IMR-90 (cell line): ENCODE measurements around the gene RPUSD4. TPM values are rescaled to one million over a fixed set of nuclear protein-coding genes. Genes with fewer than 3 reads are reported as not detected.

Experiments used
- ATAC-seq: fragments of 200-7000 bp; cut with Tn5 transposase; 2 replicates; pipeline ENCODE4 v1.9.1; 2020; ENCODE audit warnings: low read depth, mild to moderate bottlenecking, moderate library complexity
- BruUV-seq: library from RNA; stranded (reverse); fragments of 400-500 nt; replicated peaks from 2 replicates; lab custom pipeline; 2021; lab: Mats Ljungman, UMichigan
- CTCF ChIA-PET: fragments of 300-600 bp; formaldehyde crosslinking; extraction: SDS; loops from one replicate; lab custom pipeline; 2021; ENCODE audit warnings: antibody characterized with exemption; lab: Yijun Ruan, JAX
- POLR2A ChIA-PET: fragments of 300-600 bp; sonication (Branson Sonifier 250); formaldehyde crosslinking; loops from one replicate; lab custom pipeline; 2022; ENCODE audit warnings: antibody characterized with exemption; ENCODE audit not compliant: unreplicated experiment; lab: Charles Lee
- DNase-seq: peaks from one replicate; pipeline ENCODE4 v3.0.0; 2013
- H2AFZ ChIP-seq: replicated peaks from 2 replicates; pipeline ENCODE3; 2013; ENCODE audit warnings: low read length, mild to moderate bottlenecking; ENCODE audit not compliant: poor library complexity
- H2AK5ac ChIP-seq: 2 replicates; pipeline ENCODE4 v1.6.1; 2013; ENCODE audit warnings: low read depth, low read length, inconsistent platforms
- H2AK9ac ChIP-seq: replicated peaks from 2 replicates; pipeline ENCODE3; 2013; ENCODE audit warnings: mild to moderate bottlenecking, low read depth, low read length, moderate library complexity; ENCODE audit not compliant: poor library complexity
- H2BK120ac ChIP-seq: 2 replicates; pipeline ENCODE4 v1.6.1; 2013; ENCODE audit warnings: low read depth, low read length, inconsistent platforms
- H2BK15ac ChIP-seq: 3 replicates; pipeline ENCODE4 v1.6.1; 2013; ENCODE audit warnings: low read depth, low read length, inconsistent platforms
- H2BK20ac ChIP-seq: 2 replicates; pipeline ENCODE4 v1.6.1; 2013; ENCODE audit warnings: low read depth, mild to moderate bottlenecking, inconsistent platforms, low read length, moderate library complexity
- H2BK5ac ChIP-seq: 2 replicates; pipeline ENCODE4 v1.6.1; 2013; ENCODE audit warnings: mild to moderate bottlenecking, low read depth, low read length, inconsistent platforms; ENCODE audit not compliant: poor library complexity, severe bottlenecking
- H3K14ac ChIP-seq: replicated peaks from 2 replicates; pipeline ENCODE4 v1.6.1; 2013; ENCODE audit warnings: low read depth, low read length, inconsistent platforms
- H3K18ac ChIP-seq: 2 replicates; pipeline ENCODE4 v1.6.1; 2013; ENCODE audit warnings: low read depth, low read length, control low read depth
- H3K23ac ChIP-seq: 2 replicates; pipeline ENCODE4 v1.6.1; 2013; ENCODE audit warnings: low read depth, low read length, inconsistent platforms
- H3K27ac ChIP-seq: 2 replicates; pipeline ENCODE4 v1.5.1; 2013; ENCODE audit warnings: mild to moderate bottlenecking, control low read depth, low read length; ENCODE audit not compliant: insufficient read depth
- H3K27me3 ChIP-seq: 2 replicates; pipeline ENCODE4 v1.6.1; 2013; ENCODE audit warnings: low read length; ENCODE audit not compliant: control insufficient read depth, insufficient read depth
- H3K36me3 ChIP-seq: 2 replicates; pipeline ENCODE4 v1.6.1; 2013; ENCODE audit warnings: low read length, mixed read lengths; ENCODE audit not compliant: control insufficient read depth, insufficient read depth
- H3K4ac ChIP-seq: 2 replicates; pipeline ENCODE4 v1.6.1; 2013; ENCODE audit warnings: low read depth, low read length, inconsistent platforms
- H3K4me1 ChIP-seq: 2 replicates; pipeline ENCODE4 v1.6.1; 2013; ENCODE audit warnings: low read length, mixed read lengths; ENCODE audit not compliant: control insufficient read depth, insufficient read depth
- H3K4me2 ChIP-seq: 2 replicates; pipeline ENCODE4 v1.6.1; 2013; ENCODE audit warnings: low read depth, mild to moderate bottlenecking, control low read depth, low read length, moderate library complexity
- H3K4me3 ChIP-seq: 2 replicates; pipeline ENCODE4 v1.5.1; 2013; ENCODE audit warnings: low read depth, mild to moderate bottlenecking, control low read depth, low read length, moderate library complexity; ENCODE audit not compliant: insufficient read depth
- H3K56ac ChIP-seq: 2 replicates; pipeline ENCODE4 v1.6.1; 2013; ENCODE audit warnings: low read length, inconsistent platforms; ENCODE audit not compliant: insufficient read depth; ENCODE audit errors: extremely low read depth
- H3K79me1 ChIP-seq, 2 experiments: 2 replicates each; pipeline ENCODE4 v1.6.1; 2013; ENCODE audit warnings: low read length in 2 of 2, inconsistent platforms in 1 of 2, low read depth in 1 of 2
- H3K9ac ChIP-seq: 2 replicates; pipeline ENCODE4 v1.6.1; 2013; ENCODE audit warnings: low read depth, low read length, control low read depth
- H3K9me1 ChIP-seq: 2 replicates; pipeline ENCODE4 v1.6.1; 2013; ENCODE audit warnings: low read length, inconsistent platforms; ENCODE audit not compliant: insufficient read depth
- H3K9me3 ChIP-seq: 2 replicates; pipeline ENCODE4 v1.6.1; 2013; ENCODE audit warnings: low read length; ENCODE audit not compliant: control insufficient read depth, insufficient read depth
- H4K20me1 ChIP-seq: 2 replicates; pipeline ENCODE4 v1.6.1; 2013; ENCODE audit warnings: low read length, inconsistent platforms; ENCODE audit not compliant: insufficient read depth
- H4K5ac ChIP-seq: 2 replicates; pipeline ENCODE4 v1.6.1; 2013; ENCODE audit warnings: mild to moderate bottlenecking, low read depth, low read length, control low read depth
- H4K8ac ChIP-seq, 2 experiments: 2 replicates each; pipeline ENCODE4 v1.6.1; 2013; ENCODE audit warnings: low read depth in 2 of 2, low read length in 2 of 2, control low read depth in 1 of 2, inconsistent platforms in 1 of 2
- H4K91ac ChIP-seq: 2 replicates; pipeline ENCODE4 v1.6.1; 2013; ENCODE audit warnings: low read depth, low read length, inconsistent platforms; ENCODE audit not compliant: insufficient read depth
- BHLHE40 ChIP-seq: fragments of 150-350 bp; IDR thresholded peaks from 2 replicates; pipeline ENCODE4 v1.6.1; 2016; ENCODE audit warnings: mild to moderate bottlenecking, low read depth, low read length
- CEBPB ChIP-seq: IDR thresholded peaks from 2 replicates; pipeline ENCODE4 v1.6.1; 2012; ENCODE audit warnings: low read depth, low read length, improper control_type of control experiment
- CHD1 ChIP-seq: IDR thresholded peaks from 2 replicates; pipeline ENCODE4 v1.6.1; 2012; ENCODE audit warnings: low read depth, low read length, improper control_type of control experiment
- FOS ChIP-seq: fragments of 150-350 bp; IDR thresholded peaks from 2 replicates; pipeline ENCODE4 v1.6.1; 2016; ENCODE audit warnings: low read depth, low read length
- MAFK ChIP-seq: IDR thresholded peaks from 2 replicates; pipeline ENCODE4 v1.6.1; 2012; ENCODE audit warnings: low read depth, low read length, improper control_type of control experiment
- MAZ ChIP-seq: IDR thresholded peaks from 2 replicates; pipeline ENCODE4 v1.6.1; 2012; ENCODE audit warnings: low read depth, mild to moderate bottlenecking, low read length, improper control_type of control experiment, moderate library complexity, borderline replicate concordance
- MXI1 ChIP-seq: IDR thresholded peaks from 2 replicates; pipeline ENCODE4 v1.6.1; 2012; ENCODE audit warnings: low read depth, mild to moderate bottlenecking, low read length, moderate library complexity, borderline replicate concordance
- NFE2L2 ChIP-seq: fragments of 150-350 bp; IDR thresholded peaks from 2 replicates; pipeline ENCODE4 v1.6.1; 2016; ENCODE audit warnings: low read depth, mild to moderate bottlenecking, low read length
- POLR2A ChIP-seq: IDR thresholded peaks from 2 replicates; pipeline ENCODE4 v1.6.1; 2012; ENCODE audit warnings: mild to moderate bottlenecking, low read depth, low read length
- RAD21 ChIP-seq: IDR thresholded peaks from 2 replicates; pipeline ENCODE4 v1.6.1; 2012; ENCODE audit warnings: low read length, improper control_type of control experiment
- RCOR1 ChIP-seq: IDR thresholded peaks from 2 replicates; pipeline ENCODE4 v1.6.1; 2012; ENCODE audit warnings: mild to moderate bottlenecking, low read length, improper control_type of control experiment; ENCODE audit not compliant: insufficient replicate concordance
- RFX5 ChIP-seq: IDR thresholded peaks from 2 replicates; pipeline ENCODE4 v1.8.0; 2012; ENCODE audit warnings: low read depth, mild to moderate bottlenecking, low read length, moderate library complexity
- SMC3 ChIP-seq: fragments of 150-350 bp; IDR thresholded peaks from 2 replicates; pipeline ENCODE4 v1.6.1; 2016; ENCODE audit warnings: low read depth, mild to moderate bottlenecking, antibody characterized with exemption, low read length, moderate library complexity
- WGBS, 2 experiments: methylation state at CpG; one replicate each; pipeline versions ENCODE4 v1.1.5 to v1.1.7; 2013; ENCODE audit warnings: missing lambda C conversion rate in 2 of 2; ENCODE audit not compliant: insufficient read length in 1 of 2; ENCODE audit errors: extremely low coverage in 2 of 2; 5-methylcytosine and 5-hydroxymethylcytosine counted together
- dilution Hi-C: fragments of 300-500 bp; cut with HindIII; formaldehyde crosslinking; loops from one replicate; pipeline ENCODE4 v1.14.3; 2018; ENCODE audit warnings: low sequenced_read_pairs; ENCODE audit not compliant: unreplicated experiment
- in situ Hi-C: fragments of 300-500 bp; cut with MboI; formaldehyde crosslinking; loops from 3 replicates; pipeline ENCODE4 v1.14.3; 2019; ENCODE audit warnings: low sequenced_read_pairs, inconsistent platforms, mixed read lengths
- intact Hi-C: fragments of 100-400 bp; cut with micrococcal nuclease; formaldehyde crosslinking; loops from 2 replicates; pipeline ENCODE4 v1.10.0; 2022
- polyA plus RNA-seq, 3 experiments: library from polyadenylated mRNA; depleted of rRNA; stranded (reverse); fragments of >200 nt; gene quantifications; 2 replicates each; pipeline ENCODE4 v1.2.3, GENCODE V29; 2012; ENCODE audit warnings: low replicate concordance in 1 of 3
- total RNA-seq: library from RNA; depleted of rRNA; stranded (reverse); fragments of >200 nt; gene quantifications from 2 replicates; pipeline ENCODE4 v1.2.3, GENCODE V29; 2012
- TF ChIP-seq, protein P1 (sequence below): fragments of 150-350 bp; IDR thresholded peaks from 2 replicates; pipeline ENCODE4 v1.6.1; 2017; ENCODE audit warnings: mild to moderate bottlenecking, antibody characterized with exemption, low read length, low read depth
- TF ChIP-seq, protein P2 (sequence below): conservative IDR thresholded peaks from 2 replicates; pipeline ENCODE4 v1.5.1; 2012; ENCODE audit warnings: mild to moderate bottlenecking, low read depth, low read length, improper control_type of control experiment
- TF ChIP-seq, protein P3 (sequence below): fragments of 150-350 bp; IDR thresholded peaks from 2 replicates; pipeline ENCODE4 v1.6.1; 2016; ENCODE audit warnings: low read depth, mild to moderate bottlenecking, low read length, moderate library complexity, borderline replicate concordance

RPUSD4 gene
- total and polyA plus RNA-seq, 2 of the 4 experiments (the other 2 are of a cell fraction), result 22.1 to 30.6 TPM

DNA sequence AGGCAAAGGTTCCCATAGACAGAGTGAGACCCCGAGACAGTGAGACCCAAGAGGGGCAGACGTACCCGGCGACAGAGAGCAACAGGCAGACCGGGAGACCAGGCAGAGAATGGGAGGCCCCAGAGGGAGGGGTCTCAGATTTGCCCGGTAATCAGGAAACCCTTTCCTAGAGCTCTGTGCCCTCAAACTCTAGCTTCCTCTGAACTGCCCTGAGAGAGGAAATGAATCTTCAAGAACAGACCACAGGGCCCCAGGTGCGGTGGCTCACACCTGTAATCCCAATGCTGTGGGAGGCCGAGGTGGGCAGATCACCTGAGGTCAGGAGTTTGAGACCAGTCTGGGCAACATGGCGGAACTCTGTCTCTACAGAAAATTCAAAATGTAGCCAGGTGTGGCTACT, 47.7 kb downstream of the RPUSD4 start:
- POLR2A ChIA-PET, result no interaction called here
- no peak overlapping the region for H3K9ac ChIP-seq

More for the DNA sequence above, 47.7 kb downstream of the RPUSD4 start:
- WGBS, 2 experiments, result 92% methylated on average over 2 of the region's 9 CpGs; no CpG with 5 or more reads in 1 of the 2 experiments
- Histone ChIP-seq H3K4me3 (no peak overlapping the region), H2BK15ac (no peak overlapping the region), H2AFZ (peak overlapping the region; percentile 8), H3K9me1 (peaks cover 2% of the 10 kb centered on the region; the same call in 1 of the 2 replicates), H3K4me2 (no peak overlapping the region), H4K20me1 (no peaks in the 10 kb centered on the region), H4K8ac (no peak overlapping the region), H4K5ac (no peak overlapping the region; the same call in 1 of the 2 replicates), H3K27ac (no peak overlapping the region), H3K4me1 (peaks cover 10% of the 10 kb centered on the region), H2BK20ac (no peak overlapping the region), H3K4ac (no peak overlapping the region), H2BK5ac (no peak overlapping the region), H2AK9ac (no peak overlapping the region), H3K14ac (no peak overlapping the region), H3K79me1 (no peaks in the 10 kb centered on the region), H3K9me3 (no peaks in the 10 kb centered on the region), H3K23ac (no peak overlapping the region), H3K56ac (no peak overlapping the region), H2AK5ac (no peak overlapping the region), H2BK120ac (peak overlapping the region; percentile 10; the same call in 1 of the 2 replicates), H3K27me3 (peaks cover 27% of the 10 kb centered on the region), H4K91ac (no peak overlapping the region; the same call in 1 of the 2 replicates), H3K18ac (no peak overlapping the region; the same call in 1 of the 2 replicates), H3K36me3 (no peaks in the 10 kb centered on the region)
- DNase-seq, result no peak
- intact Hi-C loops, result no loop called here
- in situ Hi-C loops, result no loop called here
- TF ChIP-seq RAD21 (no peak), SMC3 (no peak), CHD1 (no peak), BHLHE40 (no peak), RFX5 (no peak), POLR2A (no peak), MXI1 (no peak), NFE2L2 (no peak), CEBPB (no peak), FOS (no peak), MAZ (no peak), RCOR1 (no peak), MAFK (no peak)
- TF ChIP-seq, protein P1, sequence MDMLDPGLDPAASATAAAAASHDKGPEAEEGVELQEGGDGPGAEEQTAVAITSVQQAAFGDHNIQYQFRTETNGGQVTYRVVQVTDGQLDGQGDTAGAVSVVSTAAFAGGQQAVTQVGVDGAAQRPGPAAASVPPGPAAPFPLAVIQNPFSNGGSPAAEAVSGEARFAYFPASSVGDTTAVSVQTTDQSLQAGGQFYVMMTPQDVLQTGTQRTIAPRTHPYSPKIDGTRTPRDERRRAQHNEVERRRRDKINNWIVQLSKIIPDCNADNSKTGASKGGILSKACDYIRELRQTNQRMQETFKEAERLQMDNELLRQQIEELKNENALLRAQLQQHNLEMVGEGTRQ, result no peak
- TF ChIP-seq, protein P2, sequence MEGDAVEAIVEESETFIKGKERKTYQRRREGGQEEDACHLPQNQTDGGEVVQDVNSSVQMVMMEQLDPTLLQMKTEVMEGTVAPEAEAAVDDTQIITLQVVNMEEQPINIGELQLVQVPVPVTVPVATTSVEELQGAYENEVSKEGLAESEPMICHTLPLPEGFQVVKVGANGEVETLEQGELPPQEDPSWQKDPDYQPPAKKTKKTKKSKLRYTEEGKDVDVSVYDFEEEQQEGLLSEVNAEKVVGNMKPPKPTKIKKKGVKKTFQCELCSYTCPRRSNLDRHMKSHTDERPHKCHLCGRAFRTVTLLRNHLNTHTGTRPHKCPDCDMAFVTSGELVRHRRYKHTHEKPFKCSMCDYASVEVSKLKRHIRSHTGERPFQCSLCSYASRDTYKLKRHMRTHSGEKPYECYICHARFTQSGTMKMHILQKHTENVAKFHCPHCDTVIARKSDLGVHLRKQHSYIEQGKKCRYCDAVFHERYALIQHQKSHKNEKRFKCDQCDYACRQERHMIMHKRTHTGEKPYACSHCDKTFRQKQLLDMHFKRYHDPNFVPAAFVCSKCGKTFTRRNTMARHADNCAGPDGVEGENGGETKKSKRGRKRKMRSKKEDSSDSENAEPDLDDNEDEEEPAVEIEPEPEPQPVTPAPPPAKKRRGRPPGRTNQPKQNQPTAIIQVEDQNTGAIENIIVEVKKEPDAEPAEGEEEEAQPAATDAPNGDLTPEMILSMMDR, result no peak
- TF ChIP-seq, protein P3, sequence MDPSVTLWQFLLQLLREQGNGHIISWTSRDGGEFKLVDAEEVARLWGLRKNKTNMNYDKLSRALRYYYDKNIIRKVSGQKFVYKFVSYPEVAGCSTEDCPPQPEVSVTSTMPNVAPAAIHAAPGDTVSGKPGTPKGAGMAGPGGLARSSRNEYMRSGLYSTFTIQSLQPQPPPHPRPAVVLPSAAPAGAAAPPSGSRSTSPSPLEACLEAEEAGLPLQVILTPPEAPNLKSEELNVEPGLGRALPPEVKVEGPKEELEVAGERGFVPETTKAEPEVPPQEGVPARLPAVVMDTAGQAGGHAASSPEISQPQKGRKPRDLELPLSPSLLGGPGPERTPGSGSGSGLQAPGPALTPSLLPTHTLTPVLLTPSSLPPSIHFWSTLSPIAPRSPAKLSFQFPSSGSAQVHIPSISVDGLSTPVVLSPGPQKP, result no peak
- no TSS peak for BruUV-seq
- CTCF ChIA-PET, result no interaction called here
- ATAC-seq, result no peak
- dilution Hi-C loops, result no loop called here
